GM21619 (cell line): Measurements from ENCODE around the gene FGFBP2.

Source experiments
- ATAC-seq: cut with Tn5 transposase; IDR thresholded peaks from one replicate; pipeline ENCODE4 v1.9.1; 2021; ENCODE audit not compliant: unreplicated experiment

Gene FGFBP2

GRCh38 chr4:15968551-15969300, 5.8 kb upstream of the FGFBP2 start:
- ATAC-seq = no peak

GRCh38 chr4:15965325-15965724, 2.4 kb upstream of the FGFBP2 start:
- ATAC-seq = no peak

- ATAC-seq = no peak
Measured at GRCh38 chr4:15964159-15964558, 1.2 kb upstream of the FGFBP2 start.

- peak; percentile 91 for ATAC-seq
Measured at GRCh38 chr4:15963576-15963975, 601 bp upstream of the FGFBP2 start.

- ATAC-seq = no peak
Measured at GRCh38 chr4:15961781-15962510, 1.0 kb downstream of the FGFBP2 start.

- no peak for ATAC-seq
Measured at GRCh38 chr4:15958562-15958961, 4.4 kb downstream of the FGFBP2 start.

GRCh38 chr4:15956179-15956850, 6.7 kb downstream of the FGFBP2 start:
- ATAC-seq = peak; percentile 93

GRCh38 chr4:15955670-15956069, 7.3 kb downstream of the FGFBP2 start:
- ATAC-seq = no peak

- ATAC-seq = no peak
Measured at GRCh38 chr4:15953625-15954024, 9.3 kb downstream of the FGFBP2 start.

GRCh38 chr4:15951781-15952180, 11.2 kb downstream of the FGFBP2 start:
- no peak for ATAC-seq

- ATAC-seq = no peak
Measured at GRCh38 chr4:15948826-15949225, 14.1 kb downstream of the FGFBP2 start.

- ATAC-seq = no peak
Measured at GRCh38 chr4:15947684-15948083, 15.3 kb downstream of the FGFBP2 start.

GRCh38 chr4:15945516-15945915, 17.5 kb downstream of the FGFBP2 start:
- no peak for ATAC-seq

- ATAC-seq = no peak
Measured at GRCh38 chr4:15944895-15945294, 18.1 kb downstream of the FGFBP2 start.

- ATAC-seq = no peak
Measured at GRCh38 chr4:15942283-15942682, 20.7 kb downstream of the FGFBP2 start.

- no peak for ATAC-seq
Measured at GRCh38 chr4:15938640-15939039, 24.3 kb downstream of the FGFBP2 start, which contains the start of gene FGFBP1. Gene FGFBP1, minus strand, starts transcription at chr4:15938740. Its CDS starts 2,108 bp downstream, at chr4:15936632.

- ATAC-seq = no peak
Measured at GRCh38 chr4:15938182-15938581, 24.8 kb downstream of the FGFBP2 start.

- ATAC-seq = no peak
Measured at GRCh38 chr4:15936495-15936894, 26.5 kb downstream of the FGFBP2 start.

- ATAC-seq = no peak
Measured at GRCh38 chr4:15935504-15936402, 27.2 kb downstream of the FGFBP2 start.

GRCh38 chr4:15934259-15934658, 28.7 kb downstream of the FGFBP2 start:
- no peak for ATAC-seq
